CD4-positive, alpha-beta T cell treated with Interleukin-1 beta for 1 hour (primary cell): ENCODE measurements around the gene NEMP2.

Source experiments
- DNase-seq, 2 donors: peaks; one replicate each; pipeline ENCODE4 v3.0.0-alpha.2; 2020 to 2022

The NEMP2 gene

DNA sequence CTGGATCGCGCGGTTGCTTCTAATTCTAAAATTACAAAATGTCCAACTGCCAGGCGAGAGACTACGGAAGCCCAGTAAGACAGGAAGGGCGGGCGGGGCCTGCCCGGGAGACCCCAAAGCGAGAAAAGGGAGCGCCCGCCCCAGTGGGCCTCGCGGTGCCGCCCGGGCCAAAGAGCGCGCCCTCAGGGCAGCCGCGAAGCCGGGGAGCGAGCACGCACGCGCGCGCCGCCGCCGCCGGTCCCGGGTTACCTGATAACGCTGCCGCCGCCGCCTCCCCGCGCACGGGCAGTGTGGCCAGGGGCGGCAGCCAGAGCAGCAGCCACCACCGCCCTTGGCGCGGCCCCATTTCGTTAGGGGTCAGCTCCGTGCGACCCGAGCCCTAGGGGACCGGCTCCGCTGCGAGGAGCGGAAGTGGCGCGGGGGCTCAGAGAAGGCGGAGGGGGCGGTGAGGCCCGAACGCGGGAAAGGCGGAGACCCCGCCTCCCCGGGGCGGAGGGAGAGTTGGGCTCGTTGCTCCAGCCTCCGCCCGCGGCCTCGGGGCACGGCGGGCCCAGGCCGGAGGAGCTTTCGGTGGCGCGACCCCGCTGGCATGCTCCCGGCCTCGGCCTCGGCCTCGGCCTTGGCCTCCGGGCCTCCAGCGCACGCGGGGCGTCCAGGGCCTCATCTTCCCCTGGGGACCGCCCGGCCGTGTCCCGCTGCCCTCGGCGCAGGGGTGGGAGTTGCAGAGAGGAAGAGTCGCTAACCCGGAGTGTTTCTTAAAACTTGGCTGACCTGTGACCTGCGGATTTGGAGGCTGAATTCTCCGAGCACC is at the start of gene NEMP2:
NEMP2 (minus strand) TSS at position 413 of the 811 bp plus-strand sequence; CDS start at position 346, 67 bp downstream.
- DNase-seq = peak; percentile 82 to 85

DNA sequence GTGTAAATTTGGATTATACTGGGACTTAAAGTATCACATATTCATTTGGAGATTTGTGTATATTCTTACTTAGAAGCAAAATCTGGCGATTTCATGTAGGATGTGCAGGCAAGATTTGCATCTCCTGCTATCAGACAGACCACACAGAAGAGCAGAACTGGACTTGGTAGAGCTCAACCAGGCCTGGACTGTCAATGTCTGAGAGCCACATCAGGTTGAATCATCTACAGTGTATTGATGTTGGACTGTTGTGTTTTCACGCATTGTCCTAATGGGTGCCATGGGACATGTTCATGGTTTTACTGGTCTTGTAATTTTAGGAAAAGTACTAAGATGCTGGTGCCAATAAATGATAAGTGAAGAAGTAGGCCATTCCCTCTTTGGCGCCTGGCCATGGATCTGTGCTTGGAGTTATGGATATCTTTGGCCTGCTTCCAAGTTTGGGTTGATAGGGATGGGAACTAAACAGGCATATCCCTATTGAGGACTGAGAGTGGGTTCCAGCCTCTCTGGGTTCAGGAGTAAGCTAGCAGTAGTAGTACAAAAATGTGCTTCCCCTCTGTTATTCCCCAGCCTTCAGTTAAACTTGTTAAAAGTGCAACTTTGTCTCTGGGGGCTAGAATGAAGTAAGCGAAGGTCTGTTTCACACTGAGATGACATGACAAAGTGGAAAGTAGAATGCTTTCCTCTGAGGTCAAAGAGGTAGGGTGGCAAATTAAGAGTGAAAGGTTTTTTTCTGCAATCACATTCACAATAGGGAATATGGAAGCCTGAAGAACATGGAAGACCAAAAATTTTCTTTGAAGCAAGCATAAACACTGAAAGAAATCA is 49.2 kb upstream of the NEMP2 start:
- no peak for DNase-seq

GRCh38 chr2:190582736-190583506 is 48.4 kb upstream of the NEMP2 start:
- no peak for DNase-seq

GRCh38 chr2:190582019-190582418 is 47.5 kb upstream of the NEMP2 start:
- DNase-seq = no peak

GRCh38 chr2:190579915-190580846 is 45.7 kb upstream of the NEMP2 start:
- DNase-seq = no peak

GRCh38 chr2:190579058-190579410 is 44.5 kb upstream of the NEMP2 start:
- DNase-seq = no peak

DNA sequence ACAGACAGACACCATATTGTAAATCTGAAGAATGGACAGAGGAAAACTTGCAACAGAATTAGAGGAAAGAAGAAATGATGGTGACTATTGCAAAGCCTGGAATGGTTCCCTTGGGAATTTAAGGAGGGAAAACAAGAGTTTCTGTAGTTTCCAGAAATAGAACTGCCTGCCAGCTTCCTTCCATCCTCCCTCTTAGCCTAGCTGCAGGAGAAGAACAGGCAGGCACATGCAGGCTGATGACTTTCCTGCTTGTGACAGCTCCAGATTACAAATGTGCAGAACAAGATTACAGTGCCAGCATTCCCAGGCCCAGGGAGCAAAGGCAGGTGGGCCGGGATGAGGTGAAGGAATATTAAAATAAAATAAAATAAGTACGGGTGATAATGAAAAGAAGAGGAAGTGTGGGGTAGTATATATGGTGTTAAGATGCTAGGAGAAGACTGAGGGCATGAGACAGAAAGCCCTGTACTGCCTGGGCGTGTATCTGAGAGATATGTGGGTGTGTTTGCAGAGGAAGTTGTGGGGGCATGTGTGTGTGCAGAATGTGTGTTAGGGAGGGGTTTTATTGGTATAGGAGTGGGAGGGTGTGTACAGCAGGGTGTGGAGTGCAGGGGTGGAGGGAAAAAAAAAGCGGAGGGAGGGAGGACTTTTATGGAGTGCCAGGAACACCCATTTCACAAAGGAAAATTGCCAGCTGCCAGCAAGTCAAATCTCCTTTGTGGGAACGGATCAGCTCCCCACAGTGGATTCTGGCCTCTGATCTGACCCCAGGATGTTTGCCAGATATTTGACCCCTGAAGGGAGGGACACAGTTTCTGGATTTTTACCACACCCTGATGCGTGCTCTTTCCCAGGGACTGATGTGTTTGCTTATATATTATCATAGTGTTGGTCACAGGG is 43.9 kb upstream of the NEMP2 start:
- DNase-seq = peak; percentile 20 to 38

- DNase-seq = no peak
Measured at GRCh38 chr2:190576573-190576972, 42.1 kb upstream of the NEMP2 start.

DNA sequence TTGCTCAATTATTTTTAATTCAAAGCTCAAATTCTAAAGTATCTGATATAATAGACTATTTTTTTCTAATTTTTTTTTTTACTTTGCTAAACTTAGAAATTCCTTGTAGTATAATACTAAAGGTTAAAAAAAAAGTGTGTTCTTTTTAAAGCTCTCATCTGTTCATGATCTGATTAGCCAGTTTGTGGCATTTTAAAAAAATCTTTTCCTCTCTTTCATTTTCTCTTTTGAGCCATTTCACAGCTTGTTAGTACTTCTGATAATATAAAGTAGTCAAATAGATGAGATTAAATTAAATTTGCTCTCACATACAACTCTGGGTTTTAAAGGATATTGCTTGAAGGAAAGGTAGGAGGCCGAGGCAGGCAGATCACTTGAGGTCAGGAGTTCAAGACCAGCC is 40.7 kb upstream of the NEMP2 start:
- peak in 1 of 2 donors; percentile 27 for DNase-seq

- DNase-seq = no peak
Measured at GRCh38 chr2:190574169-190574568, 39.6 kb upstream of the NEMP2 start.

DNA sequence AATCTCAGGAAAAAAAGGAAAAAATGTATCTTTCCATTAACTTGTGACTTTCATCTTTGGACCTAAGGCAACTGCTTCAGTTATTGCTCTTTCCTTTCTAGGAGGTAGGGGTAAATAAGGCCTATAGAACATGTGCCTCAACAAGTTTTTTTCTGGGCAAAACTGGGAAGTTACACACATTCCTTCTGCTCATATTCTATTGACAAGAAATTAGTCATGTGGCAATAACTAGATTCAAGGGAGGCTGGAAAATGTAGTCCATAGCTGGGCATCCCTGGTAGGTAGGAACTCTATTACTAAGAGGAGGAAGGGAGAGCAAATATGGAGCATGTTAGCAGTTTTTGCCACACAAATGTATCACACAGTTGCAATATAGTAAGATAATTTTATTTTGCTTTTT is 37.7 kb upstream of the NEMP2 start:
- no peak for DNase-seq

DNA sequence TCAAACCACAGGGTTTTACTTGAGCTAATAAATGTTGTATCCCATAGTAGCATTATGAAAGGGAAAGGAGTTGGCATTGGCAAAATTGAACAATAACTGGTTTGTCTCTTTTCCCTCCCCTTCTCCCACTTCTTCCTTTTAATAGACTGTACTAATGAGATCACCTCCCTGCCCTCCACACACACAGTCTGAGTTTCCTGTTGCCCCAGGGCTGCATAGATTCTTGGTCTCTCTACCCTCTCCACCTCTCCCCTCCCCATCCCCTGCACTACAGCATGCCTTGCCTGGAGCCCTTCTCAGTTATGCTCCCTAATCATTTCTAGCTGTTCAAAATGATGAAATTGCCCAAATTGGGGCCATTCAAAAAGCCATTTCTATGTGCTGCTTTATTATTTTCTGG is 37.2 kb upstream of the NEMP2 start:
- no peak for DNase-seq

GRCh38 chr2:190570871-190571270 is 36.3 kb upstream of the NEMP2 start:
- DNase-seq = no peak

GRCh38 chr2:190569994-190570755 is 35.7 kb upstream of the NEMP2 start:
- DNase-seq = no peak

DNA sequence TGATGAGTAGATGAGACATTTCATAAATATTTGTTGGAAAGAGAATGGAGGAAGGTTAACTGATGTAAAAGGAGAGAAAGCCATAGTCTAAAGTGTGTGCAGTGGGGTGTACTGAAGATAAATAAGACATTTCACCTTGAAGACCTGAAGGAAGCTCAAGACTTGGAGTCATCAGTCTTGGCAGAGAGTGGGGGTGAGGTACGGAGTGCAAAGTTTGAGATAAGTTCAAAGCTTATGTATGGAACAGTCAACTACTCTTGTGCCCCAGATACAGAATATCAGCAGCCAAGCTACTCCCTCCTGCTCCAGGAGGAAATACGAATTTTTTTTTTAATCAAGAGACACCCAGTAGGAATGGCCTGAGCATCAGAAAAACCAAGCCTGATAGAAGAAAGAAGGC is 30.3 kb upstream of the NEMP2 start:
- no peak for DNase-seq

- DNase-seq = no peak
Measured at GRCh38 chr2:190563646-190564045, 29.1 kb upstream of the NEMP2 start.

DNA sequence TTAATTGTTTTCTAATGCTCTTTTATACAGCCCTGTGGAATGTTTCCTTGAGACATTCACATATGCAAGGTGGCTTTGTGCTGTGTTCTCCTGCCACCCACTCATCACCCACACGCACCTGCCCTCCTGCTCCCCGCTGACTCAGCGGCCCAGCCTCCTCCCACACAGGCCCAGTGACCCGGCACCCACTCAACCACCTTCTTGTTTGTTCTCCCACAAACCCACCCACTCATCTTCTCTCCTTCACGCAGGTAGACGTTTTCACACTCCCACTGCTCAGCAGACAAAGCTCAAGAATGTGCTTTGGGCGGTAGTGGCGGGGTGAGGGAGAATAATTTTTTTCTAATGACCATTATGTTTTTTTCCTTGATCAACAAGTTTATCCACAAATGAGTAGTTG is 28.6 kb upstream of the NEMP2 start:
- peak in 1 of 2 donors; percentile 15 for DNase-seq

GRCh38 chr2:190562121-190562520 is 27.6 kb upstream of the NEMP2 start:
- DNase-seq = no peak

- DNase-seq = no peak
Measured at GRCh38 chr2:190561094-190561493, 26.6 kb upstream of the NEMP2 start.

- no peak for DNase-seq
Measured at GRCh38 chr2:190554357-190555006, 20.0 kb upstream of the NEMP2 start.
